T47D (cell line): Measurements from ENCODE around the gene BTRC.
"Not testable (repeated sequence)": the region's sequence is repeated elsewhere in the genome, so short reads cannot be mapped to it uniquely, and the experiment has no call there.

Experiments used
- DNase-seq, 2 experiments: peaks; one replicate each; pipeline versions ENCODE4 v3.0.0 to v3.0.0-alpha.2; 2011 to 2012; ENCODE audit warnings: low read depth in 1 of 2, low spot score in 1 of 2
- JUND ChIP-seq: IDR thresholded peaks from 2 replicates; pipeline ENCODE4 v1.6.1; 2012; ENCODE audit warnings: low read depth
- in situ Hi-C: cut with HindIII; loops from 2 replicates; pipeline ENCODE4 v1.10.0; 2016; ENCODE audit warnings: low sequenced_read_pairs, low pct_unique_long_range_greater_than_20kb

The BTRC gene

DNA sequence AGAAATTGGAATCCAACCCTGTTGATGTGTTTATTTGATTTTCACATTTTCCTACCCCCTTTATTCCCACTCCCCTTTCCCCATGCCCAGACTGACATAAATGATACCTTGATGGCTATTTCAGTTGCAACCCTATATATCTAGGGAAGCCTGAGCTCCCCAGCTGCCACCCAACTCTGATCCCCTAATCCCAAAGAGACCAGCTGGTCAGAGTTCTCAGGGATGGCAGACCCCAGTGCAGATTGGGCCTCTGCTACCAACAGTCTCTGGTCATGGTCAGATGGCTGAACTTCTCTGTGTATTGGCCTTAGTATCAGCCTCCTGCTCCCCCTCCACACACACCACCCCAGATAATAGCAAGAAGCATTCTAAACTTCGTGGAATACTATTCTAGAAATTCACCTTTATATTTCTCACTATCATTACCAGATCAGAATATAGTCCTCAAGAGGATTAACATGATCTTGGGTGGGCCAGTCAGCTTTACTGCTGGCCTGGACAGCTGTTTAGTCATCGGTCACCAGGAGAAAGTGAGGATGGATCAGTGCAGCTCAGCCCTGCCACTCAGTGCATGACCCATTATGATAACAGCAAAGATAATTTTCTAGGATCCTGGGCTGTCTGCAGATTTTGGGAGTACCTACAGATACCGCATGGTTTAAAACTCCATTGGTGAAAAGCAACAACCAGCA, 24.5 kb upstream of the BTRC start:
- TF ChIP-seq JUND = no peak
- DNase-seq = no peak
- in situ Hi-C loops = no loop called here

- in situ Hi-C loops = no loop called here
- no peak for DNase-seq
Measured at GRCh38 chr10:101330231-101330630, 23.7 kb upstream of the BTRC start.

GRCh38 chr10:101330631-101331225, 23.2 kb upstream of the BTRC start:
- no peak for TF ChIP-seq JUND
- no peak for DNase-seq
- in situ Hi-C loops = no loop called here

More at GRCh38 chr10:101330231-101330630, 23.7 kb upstream of the BTRC start:
- TF ChIP-seq JUND = no peak

GRCh38 chr10:101331956-101332355, 22.0 kb upstream of the BTRC start:
- in situ Hi-C loops = no loop called here
- no peak for DNase-seq

DNA sequence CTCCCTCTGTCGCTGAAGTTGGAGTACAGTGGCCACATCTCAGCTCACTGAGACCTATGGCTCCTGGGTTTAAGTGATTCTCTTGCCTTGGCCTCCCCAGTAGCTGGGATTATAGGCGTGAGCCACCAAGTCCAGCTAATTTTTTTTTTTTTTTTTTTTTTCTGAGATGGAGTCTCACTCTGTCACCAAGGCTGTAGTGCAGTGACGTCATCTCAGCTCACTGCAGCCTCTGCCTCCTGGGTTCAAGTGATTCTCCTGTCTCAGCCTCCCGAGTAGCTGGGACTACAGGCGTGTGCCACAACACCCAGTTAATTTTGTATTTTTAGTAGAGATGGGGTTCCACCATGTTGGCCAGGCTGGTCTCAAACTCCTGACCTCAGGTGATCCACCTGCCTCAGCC, 19.7 kb upstream of the BTRC start:
- in situ Hi-C loops, DNase-seq: not testable (repeated sequence)

More at GRCh38 chr10:101331956-101332355, 22.0 kb upstream of the BTRC start:
- TF ChIP-seq JUND = no peak

- DNase-seq = no peak
- TF ChIP-seq JUND = no peak
- in situ Hi-C loops = no loop called here
Measured at GRCh38 chr10:101336382-101336781, 17.6 kb upstream of the BTRC start.

GRCh38 chr10:101337836-101338235, 16.1 kb upstream of the BTRC start:
- DNase-seq = no peak
- no peak for TF ChIP-seq JUND
- in situ Hi-C loops = no loop called here

- in situ Hi-C loops = no loop called here
- DNase-seq = no peak
Measured at GRCh38 chr10:101341438-101341837, 12.5 kb upstream of the BTRC start.

DNA sequence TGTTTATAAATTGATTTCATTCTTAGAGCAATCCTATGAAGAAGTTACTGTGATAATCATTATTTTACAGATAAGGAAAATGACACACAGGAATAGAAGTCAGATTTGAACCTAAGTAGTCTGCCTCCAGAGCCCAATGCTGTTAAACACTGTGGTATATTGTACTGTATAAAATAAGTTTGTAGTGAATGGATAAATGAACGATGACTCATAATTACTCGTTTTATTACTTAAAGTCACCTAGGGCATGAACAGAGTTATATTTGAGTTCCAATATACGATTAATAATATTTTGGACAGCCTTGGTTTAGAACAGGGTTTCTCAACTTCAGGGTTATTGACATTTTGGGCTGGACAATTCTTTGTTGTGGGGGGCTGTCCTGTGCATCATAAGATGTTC, 7.8 kb upstream of the BTRC start:
- no peak for DNase-seq
- in situ Hi-C loops = no loop called here
- TF ChIP-seq JUND = no peak

More at GRCh38 chr10:101341438-101341837, 12.5 kb upstream of the BTRC start:
- no peak for TF ChIP-seq JUND

DNA sequence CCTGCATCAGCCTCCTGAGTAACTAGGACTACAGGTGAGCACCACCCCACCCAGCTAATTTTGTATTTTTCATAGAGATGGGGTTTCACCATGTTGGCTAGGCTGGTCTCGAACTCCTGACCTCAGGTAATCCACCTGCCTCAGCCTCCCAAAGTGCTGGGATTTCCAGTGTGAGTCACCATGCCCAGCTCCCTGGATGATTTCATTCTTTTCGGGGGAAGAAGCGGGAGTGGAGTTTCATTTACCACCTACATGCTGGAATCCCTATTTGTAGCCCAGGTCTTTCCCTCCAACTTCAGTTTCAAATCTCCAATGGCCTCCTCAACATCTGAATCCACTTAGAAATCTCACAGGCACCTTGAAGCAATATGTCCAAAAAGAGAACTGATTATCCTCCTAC, 2.9 kb upstream of the BTRC start:
- in situ Hi-C loops = no loop called here
- DNase-seq = no peak
- TF ChIP-seq JUND = no peak

DNA sequence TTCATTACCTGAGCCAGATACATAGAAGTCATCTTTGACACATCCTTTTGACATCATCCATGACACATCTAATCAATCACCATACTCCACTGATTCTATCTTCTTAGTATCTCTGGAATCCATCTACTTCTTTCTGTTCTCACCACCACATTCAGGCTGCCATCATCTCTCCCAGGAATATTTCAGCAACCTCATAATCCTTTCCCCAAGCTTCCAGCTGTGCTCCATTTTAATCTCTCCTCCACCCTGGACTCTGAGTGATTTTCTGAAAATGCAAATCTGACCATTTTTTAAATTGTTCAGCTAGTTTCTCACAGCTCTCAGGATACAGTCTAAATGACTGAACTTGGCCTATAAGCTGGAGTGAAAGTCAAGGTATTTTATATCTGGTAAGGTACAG, 2.5 kb upstream of the BTRC start:
- in situ Hi-C loops = no loop called here
- no peak for TF ChIP-seq JUND
- DNase-seq = no peak

DNA sequence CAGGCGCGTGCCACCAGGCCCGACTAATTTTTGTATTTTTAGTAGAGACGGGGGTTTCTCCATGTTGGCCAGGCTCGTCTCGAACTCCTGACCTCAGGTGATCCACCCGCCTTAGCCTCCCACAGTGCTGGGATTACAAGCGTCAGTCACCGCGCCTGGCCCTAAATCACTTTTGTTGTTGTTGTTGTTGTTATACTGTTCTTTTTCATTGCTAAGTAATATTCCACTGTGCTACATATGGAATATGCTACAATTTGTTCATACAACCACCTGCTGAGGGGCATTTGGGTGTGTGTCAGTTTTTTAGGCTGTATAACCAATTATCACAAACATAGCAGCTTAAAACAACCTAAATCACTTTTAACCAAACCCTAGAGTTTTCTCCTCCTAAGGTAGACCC, 1.1 kb upstream of the BTRC start:
- in situ Hi-C loops, DNase-seq: not testable (repeated sequence)

DNA sequence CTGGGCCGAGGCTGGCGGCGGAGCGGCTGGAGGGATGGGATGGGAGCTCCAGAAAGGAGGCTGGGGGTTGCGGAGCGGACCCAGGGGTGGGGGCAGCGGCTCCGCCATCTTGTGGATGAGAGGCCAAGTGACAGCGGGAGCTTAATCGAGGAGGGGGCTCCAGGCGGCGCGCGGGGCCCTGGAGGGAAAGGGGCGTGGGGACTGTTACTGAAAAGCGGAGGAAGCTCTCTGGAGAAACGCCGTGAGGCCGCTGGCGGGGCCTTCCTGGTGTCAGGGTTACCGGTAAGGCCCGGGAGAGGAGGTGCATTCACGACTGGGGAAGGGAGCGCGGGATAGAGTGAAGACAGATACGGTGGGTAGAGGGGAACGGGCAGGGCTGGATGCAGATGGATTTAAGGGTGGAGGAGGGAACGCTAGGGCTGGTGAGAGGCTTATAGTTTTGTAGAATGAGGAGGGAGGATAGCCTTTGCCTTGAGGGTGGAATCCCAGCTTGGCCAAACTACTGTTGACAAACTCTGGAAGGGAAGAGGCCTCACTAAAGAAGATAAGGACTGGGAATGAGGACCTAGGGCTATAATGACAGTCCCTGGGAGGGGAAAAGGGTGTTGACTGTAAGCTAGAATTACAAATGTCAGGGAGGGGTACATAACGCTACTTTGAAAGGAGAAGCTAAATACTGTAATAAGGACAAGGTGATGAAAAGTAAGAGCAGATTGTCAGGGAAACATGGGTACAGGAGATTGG, 535 bp downstream of the BTRC start:
- DNase-seq = peak; percentile 31 to 51
- in situ Hi-C loops = no loop called here
- TF ChIP-seq JUND = no peak
